Measurements from ENCODE around the gene HRCT1. TPM values are rescaled to one million over a fixed set of nuclear protein-coding genes. Genes with fewer than 3 reads are reported as not detected.

HRCT1 gene
- total RNA-seq, 1 experiment from 2014 or later, result not detected

GRCh38 chr9:35891646-35892045, 14.4 kb upstream of the HRCT1 start:
- H3K23ac ChIP-seq (ENCODE audit: insufficient read length, low read depth, low read length), result no peak overlapping the region
- H3K9me3 ChIP-seq (ENCODE audit: control insufficient read depth, low read depth, low read length), result no peaks in the 10 kb centered on the region
- H3K79me2 ChIP-seq (ENCODE audit: insufficient read depth, low read length), result no peaks in the 10 kb centered on the region
- Mint-ChIP-seq H3K36me3 (ENCODE audit: insufficient read depth in 1 of 3, low read depth in 3 of 3) (no peaks in the 10 kb centered on the region), H3K9me3 (no peaks in the 10 kb centered on the region), H3K27ac (no peak overlapping the region; a peak in 1 of 7 replicates), H3K4me1 (no peaks in the 10 kb centered on the region), H3K4me3 (no peak overlapping the region), H3K27me3 (ENCODE audit: low read depth) (peaks cover 15% of the 10 kb centered on the region)
- no peak overlapping the region for H3K18ac ChIP-seq (ENCODE audit: insufficient read length, low read depth, low read length)
- H3K4ac ChIP-seq (ENCODE audit: low read depth, low read length), result no peak overlapping the region
- no peak overlapping the region for H4K8ac ChIP-seq (replicated peaks; ENCODE audit: insufficient read length, low read depth, low read length)
- no peak overlapping the region for H2AK5ac ChIP-seq (ENCODE audit: insufficient read length, low read length)
- no CpG with 5 or more reads among the region's 3 CpGs for WGBS (ENCODE audit: extremely low coverage, insufficient read length, low lambda C conversion rate)
- no peaks in the 10 kb centered on the region for H3K27me3 ChIP-seq (ENCODE audit: insufficient read depth, low read length)
- H3K27ac ChIP-seq (ENCODE audit: insufficient read length, low read depth, low read length), result no peak overlapping the region
- H3K79me1 ChIP-seq (ENCODE audit: insufficient read depth, low read depth, low read length, poor library complexity, severe bottlenecking), result no peaks in the 10 kb centered on the region
- H2BK15ac ChIP-seq (ENCODE audit: low read depth, low read length), result no peak overlapping the region
- H4K5ac ChIP-seq (ENCODE audit: insufficient read length, low read depth, low read length), result no peak overlapping the region
- H3T11ph ChIP-seq (ENCODE audit: low read length), result no peak overlapping the region
- no peak overlapping the region for H2BK120ac ChIP-seq (ENCODE audit: low read depth, low read length, poor library complexity, severe bottlenecking)
- no peaks in the 10 kb centered on the region for H3K23me2 ChIP-seq (ENCODE audit: insufficient read length, low read depth, low read length, poor library complexity, severe bottlenecking)
- H3K4me1 ChIP-seq (ENCODE audit: insufficient read depth, low read length), result no peaks in the 10 kb centered on the region
- H3K4me2 ChIP-seq (ENCODE audit: insufficient read depth, insufficient read length, low read length), result no peak overlapping the region
- no peak overlapping the region for H2BK12ac ChIP-seq (ENCODE audit: insufficient read length, low read depth, low read length)
- H3K56ac ChIP-seq (ENCODE audit: insufficient read length, low read depth, low read length), result no peak overlapping the region
- TF ChIP-seq, protein P1, sequence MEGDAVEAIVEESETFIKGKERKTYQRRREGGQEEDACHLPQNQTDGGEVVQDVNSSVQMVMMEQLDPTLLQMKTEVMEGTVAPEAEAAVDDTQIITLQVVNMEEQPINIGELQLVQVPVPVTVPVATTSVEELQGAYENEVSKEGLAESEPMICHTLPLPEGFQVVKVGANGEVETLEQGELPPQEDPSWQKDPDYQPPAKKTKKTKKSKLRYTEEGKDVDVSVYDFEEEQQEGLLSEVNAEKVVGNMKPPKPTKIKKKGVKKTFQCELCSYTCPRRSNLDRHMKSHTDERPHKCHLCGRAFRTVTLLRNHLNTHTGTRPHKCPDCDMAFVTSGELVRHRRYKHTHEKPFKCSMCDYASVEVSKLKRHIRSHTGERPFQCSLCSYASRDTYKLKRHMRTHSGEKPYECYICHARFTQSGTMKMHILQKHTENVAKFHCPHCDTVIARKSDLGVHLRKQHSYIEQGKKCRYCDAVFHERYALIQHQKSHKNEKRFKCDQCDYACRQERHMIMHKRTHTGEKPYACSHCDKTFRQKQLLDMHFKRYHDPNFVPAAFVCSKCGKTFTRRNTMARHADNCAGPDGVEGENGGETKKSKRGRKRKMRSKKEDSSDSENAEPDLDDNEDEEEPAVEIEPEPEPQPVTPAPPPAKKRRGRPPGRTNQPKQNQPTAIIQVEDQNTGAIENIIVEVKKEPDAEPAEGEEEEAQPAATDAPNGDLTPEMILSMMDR (conservative IDR thresholded peaks at IDR 0.05), result no peak
- no peak overlapping the region for H2BK20ac ChIP-seq (ENCODE audit: low read depth, low read length, poor library complexity, severe bottlenecking)
- no peak overlapping the region for H4K91ac ChIP-seq (ENCODE audit: insufficient read length, low read depth, low read length)
- H2BK5ac ChIP-seq (ENCODE audit: insufficient read length, low read length), result no peak overlapping the region
- H2AFZ ChIP-seq (ENCODE audit: low read length), result no peak overlapping the region
- H3K9ac ChIP-seq (ENCODE audit: extremely low read depth, insufficient read length, low read length), result no peak overlapping the region
- no peak for DNase-seq
- H4K20me1 ChIP-seq (ENCODE audit: control insufficient read depth, insufficient read depth, insufficient read length), result no peaks in the 10 kb centered on the region
- H3K14ac ChIP-seq (ENCODE audit: insufficient read depth, low read length), result no peak overlapping the region

Data from H9 (cell line).